GM12878 (cell line): ENCODE results near the gene POLR2F. TPM values are rescaled to one million over a fixed set of nuclear protein-coding genes. Genes with fewer than 3 reads are reported as not detected.

Experiments
- ATAC-seq: fragments of 200-7000 bp; cut with Tn5 transposase; 3 replicates; pipeline ENCODE4 v1.9.1; 2020; ENCODE audit warnings: mild to moderate bottlenecking, moderate library complexity
- BruUV-seq: library from RNA; stranded (reverse); fragments of 400-500 nt; replicated peaks from 2 replicates; lab custom pipeline; 2021; lab: Mats Ljungman, UMichigan
- CTCF ChIA-PET: fragments of 300-600 bp; sonication (Branson Sonifier 250); formaldehyde crosslinking; extraction: SDS; loops from one replicate; lab custom pipeline; 2021; ENCODE audit warnings: inconsistent platforms; lab: Yijun Ruan, JAX
- POLR2A ChIA-PET: fragments of 350-600 bp; formaldehyde crosslinking; extraction: SDS; loops from one replicate; lab custom pipeline; 2021; ENCODE audit warnings: inconsistent platforms; lab: Charles Lee
- RAD21 ChIA-PET: fragments of 300-600 bp; sonication (Branson Sonifier 250); formaldehyde crosslinking; loops from one replicate; lab custom pipeline; 2023; ENCODE audit warnings: antibody characterized with exemption; ENCODE audit not compliant: unreplicated experiment; lab: Charles Lee
- SMC1A ChIA-PET: fragments of 300-600 bp; sonication (Branson Sonifier 250); formaldehyde crosslinking; loops from one replicate; lab custom pipeline; 2023; ENCODE audit not compliant: unreplicated experiment, uncharacterized antibody; lab: Charles Lee
- DNase-seq: peaks from one replicate; pipeline ENCODE4 v3.0.0-alpha.2; 2011; ENCODE audit warnings: low read depth, low spot score
- FAIRE-seq: peaks from 3 replicates; lab custom pipeline; 2011; peaks lifted over from hg19 to GRCh38; lab: Jason Lieb, UNC
- H2AFZ ChIP-seq: 2 replicates; pipeline ENCODE4 v1.6.0; 2011; ENCODE audit warnings: low read depth, low read length, control low read depth; ENCODE audit not compliant: control insufficient read depth
- H3K27ac ChIP-seq: 2 replicates; pipeline ENCODE4 v1.5.1; 2011; ENCODE audit warnings: control low read depth; ENCODE audit not compliant: control insufficient read depth, insufficient read depth
- H3K27me3 ChIP-seq, 2 experiments: replicated peaks in 1 of 2; 2 replicates each; pipeline versions ENCODE4 v1.6.0 to v1.6.1; 2011; ENCODE audit warnings: low read length in 1 of 2; ENCODE audit not compliant: control insufficient read depth in 2 of 2, insufficient read depth in 2 of 2
- H3K36me3 ChIP-seq, 2 experiments: 2 replicates each; pipeline ENCODE4 v1.5.1; 2011; ENCODE audit warnings: low read length in 1 of 2; ENCODE audit not compliant: control insufficient read depth in 2 of 2, insufficient read depth in 2 of 2
- H3K4me1 ChIP-seq: 2 replicates; pipeline ENCODE4 v1.6.1; 2011; ENCODE audit warnings: mild to moderate bottlenecking, low read length, moderate library complexity, mixed read lengths; ENCODE audit not compliant: control insufficient read depth, insufficient read depth
- H3K4me2 ChIP-seq: 2 replicates; pipeline ENCODE4 v1.6.0; 2011; ENCODE audit warnings: control low read depth; ENCODE audit not compliant: control insufficient read depth, insufficient read depth
- H3K4me3 ChIP-seq: fragments of 200-600 bp; sonication (generic); 2 replicates; pipeline ENCODE4 v1.5.1; 2016
- H3K79me2 ChIP-seq: 2 replicates; pipeline ENCODE4 v1.6.0; 2011; ENCODE audit warnings: low read length; ENCODE audit not compliant: control insufficient read depth, insufficient read depth
- H3K9ac ChIP-seq: 2 replicates; pipeline ENCODE4 v1.8.0; 2011; ENCODE audit warnings: low read length, control low read depth, mixed read lengths; ENCODE audit not compliant: control insufficient read depth, insufficient read depth
- H3K9me3 ChIP-seq: replicated peaks from 3 replicates; pipeline ENCODE4 v1.5.1; 2011; ENCODE audit warnings: mild to moderate bottlenecking, low read length; ENCODE audit not compliant: control insufficient read depth, insufficient read depth
- H4K20me1 ChIP-seq: 2 replicates; pipeline ENCODE4 v1.6.0; 2011; ENCODE audit not compliant: control insufficient read depth, insufficient read depth
- BACH1 ChIP-seq: fragments of 450-650 bp; IDR thresholded peaks from 2 replicates; pipeline ENCODE4 v1.6.1; 2017; ENCODE audit warnings: mild to moderate bottlenecking, borderline replicate concordance
- CBFB ChIP-seq: IDR thresholded peaks from 2 replicates; pipeline ENCODE4 v1.6.1; 2016; ENCODE audit warnings: antibody characterized with exemption, low read depth
- CEBPB ChIP-seq, 2 experiments: fragments of 150-350 bp in 1 of 2; IDR thresholded peaks; 2 replicates each; pipeline ENCODE4 v1.6.1; 2012 to 2014; ENCODE audit warnings: low read depth in 2 of 2, low read length in 2 of 2, borderline replicate concordance in 1 of 2, inconsistent platforms in 1 of 2
- CHD1 ChIP-seq: IDR thresholded peaks from 2 replicates; pipeline ENCODE4 v1.6.1; 2012; ENCODE audit warnings: low read depth, low read length, improper control_type of control experiment
- EGR1 ChIP-seq, 2 experiments: IDR thresholded peaks; 1 replicate in 1 of 2; 2 replicates in 1 of 2; pipeline ENCODE4 v1.6.1; 2011 to 2012; ENCODE audit warnings: low read depth in 2 of 2, low read length in 2 of 2, borderline replicate concordance in 1 of 2, mild to moderate bottlenecking in 1 of 2, moderate library complexity in 1 of 2
- JUND ChIP-seq: IDR thresholded peaks from 2 replicates; pipeline ENCODE4 v1.6.1; 2012; ENCODE audit warnings: low read depth, mild to moderate bottlenecking, low read length, improper control_type of control experiment, moderate library complexity
- LARP7 ChIP-seq: fragments of 450-650 bp; IDR thresholded peaks from 2 replicates; pipeline ENCODE4 v1.6.1; 2017; ENCODE audit warnings: mild to moderate bottlenecking
- NFYB ChIP-seq: IDR thresholded peaks from 2 replicates; pipeline ENCODE4 v1.6.1; 2011; ENCODE audit warnings: low read depth, mild to moderate bottlenecking, low read length, improper control_type of control experiment, moderate library complexity; ENCODE audit not compliant: insufficient read depth
- PBX3 ChIP-seq: IDR thresholded peaks from 2 replicates; pipeline ENCODE4 v1.6.1; 2011; ENCODE audit warnings: mild to moderate bottlenecking, low read depth, low read length, moderate library complexity; ENCODE audit not compliant: insufficient replicate concordance
- PML ChIP-seq: IDR thresholded peaks from 2 replicates; pipeline ENCODE4 v1.6.1; 2012; ENCODE audit warnings: low read length, inconsistent platforms
- POLR2AphosphoS2 ChIP-seq: IDR thresholded peaks from 2 replicates; pipeline ENCODE4 v1.6.1; 2011; ENCODE audit warnings: low read depth, mild to moderate bottlenecking, low read length, improper control_type of control experiment, moderate library complexity
- RELB ChIP-seq: fragments of 450-650 bp; IDR thresholded peaks from 2 replicates; pipeline ENCODE4 v1.6.1; 2017; ENCODE audit warnings: low read depth, mild to moderate bottlenecking, moderate library complexity
- SMAD1 ChIP-seq: fragments of 450-650 bp; IDR thresholded peaks from 2 replicates; pipeline ENCODE4 v1.6.1; 2018; ENCODE audit warnings: mild to moderate bottlenecking, low read depth; ENCODE audit not compliant: partially characterized antibody
- SREBF1 ChIP-seq: IDR thresholded peaks from 2 replicates; pipeline ENCODE4 v1.6.1; 2012; ENCODE audit warnings: mild to moderate bottlenecking, low read length
- ZNF207 ChIP-seq: fragments of 450-650 bp; IDR thresholded peaks from 2 replicates; pipeline ENCODE4 v1.6.1; 2014; ENCODE audit warnings: antibody characterized with exemption, mild to moderate bottlenecking, borderline replicate concordance
- ZNF274 ChIP-seq: IDR thresholded peaks from one replicate; pipeline ENCODE4 v1.8.0; 2011; ENCODE audit not compliant: insufficient read length, insufficient read depth
- ZNF622 ChIP-seq: fragments of 450-650 bp; IDR thresholded peaks from 2 replicates; pipeline ENCODE4 v1.6.1; 2017; ENCODE audit warnings: mild to moderate bottlenecking, inconsistent platforms
- WGBS: methylation state at CpG from one replicate; pipeline ENCODE4 v1.1.6; 2016; ENCODE audit warnings: low lambda C conversion rate; ENCODE audit not compliant: insufficient replicate concordance, insufficient coverage; ENCODE audit errors: missing lambda C conversion rate; 5-methylcytosine and 5-hydroxymethylcytosine counted together
- in situ Hi-C: fragments of 300-500 bp; cut with MboI; formaldehyde crosslinking; loops from 9 replicates; pipeline ENCODE4 v1.14.3; 2018; ENCODE audit warnings: mixed read lengths
- intact Hi-C: fragments of 100-400 bp; cut with micrococcal nuclease; formaldehyde crosslinking; loops from one replicate; pipeline ENCODE4 v1.14.2; 2022; ENCODE audit not compliant: unreplicated experiment
- polyA plus RNA-seq, 11 experiments: library from polyadenylated mRNA; depleted of rRNA in 4 of 11; unstranded in 6 of 11; stranded (reverse) in 5 of 11; fragments of >200 nt; fragmentation: Nextera tagmentation in 4 of 11; fragmentation: Illumina TruSeq in 1 of 11; extraction: Ambion mirVana in 4 of 11; extraction: Trizol in 1 of 11; gene quantifications; 1 replicate in 1 of 11; 2 replicates in 10 of 11; pipeline versions ENCODE4 v1.2.1 to v1.2.3, GENCODE V29; 2011 to 2016; ENCODE audit warnings: inconsistent platforms in 2 of 11, missing spikeins in 2 of 11, low read depth in 1 of 11
- total RNA-seq, 4 experiments: library from RNA; depleted of rRNA in 3 of 4; stranded (reverse); fragments of >200 nt in 3 of 4; fragmentation: Illumina TruSeq in 1 of 4; extraction: Trizol in 1 of 4; gene quantifications; 2 replicates each; pipeline versions ENCODE4 v1.2.1 to v1.2.3, GENCODE V29; 2013 to 2021
- TF ChIP-seq, protein P1 (sequence below): fragments of 450-650 bp; IDR thresholded peaks from 2 replicates; pipeline ENCODE4 v1.6.1; 2017; ENCODE audit warnings: mild to moderate bottlenecking, moderate library complexity

Gene POLR2F
- total and polyA plus RNA-seq, 10 of the 15 experiments (the other 5 are each of a cell fraction or from before 2014, with no cell fraction given) = 71.9 to 218 (median 100.0) TPM

- Histone ChIP-seq H2AFZ (no peak overlapping the region), H4K20me1 (no peaks in the 10 kb centered on the region), H3K79me2 (no peaks in the 10 kb centered on the region), H3K4me3 (no peak overlapping the region), H3K4me1 (peaks cover 10% of the 10 kb centered on the region), H3K9ac (no peak overlapping the region), H3K36me3 (peaks cover 0 to 6% of the 10 kb centered on the region in 2 experiments; a peak in 3 of 4 replicates), H3K27ac (no peak overlapping the region), H3K27me3 (no peaks in the 10 kb centered on the region), H3K4me2 (no peak overlapping the region), H3K9me3 (no peaks in the 10 kb centered on the region)
- FAIRE-seq = no peak
- ChIA-PET CTCF (interaction anchor here (0.8 to 3.3 kb wide), 10 partner anchors 20 to 123 kb away, joined by 3 to 13 read pairs (median 4); partner anchors contain the start of gene MICALL1), RAD21 (interaction anchor here (1.0 kb wide), 1 partner anchor 114 kb away, joined by 3 read pairs; no protein-coding TSS in a partner anchor), SMC1A (interaction anchor here (0.8 to 1.0 kb wide), 2 partner anchors 34 to 75 kb away, joined by 3 to 4 read pairs; no protein-coding TSS in a partner anchor), POLR2A (no interaction called here)
- ATAC-seq = no peak
- intact Hi-C loops = loop anchor here (5.0 to 10.0 kb wide), 3 partner anchors 45 to 397 kb away; no protein-coding TSS in a partner anchor
- WGBS = 47% methylated on average over 6 of the region's 6 CpGs
- DNase-seq = no peak
- no TSS peak for BruUV-seq
- in situ Hi-C loops = no loop called here
- TF ChIP-seq SREBF1 (no peak), ZNF207 (no peak), POLR2AphosphoS2 (no peak), JUND (no peak), EGR1 (IDR thresholded peaks at IDR 0.05; ENCODE audit: borderline replicate concordance in 1 of 2, low read depth in 2 of 2, low read length in 2 of 2) (no peak), ZNF274 (no peak), SMAD1 (no peak), CBFB (no peak), CEBPB (IDR thresholded peaks at IDR 0.05; ENCODE audit: borderline replicate concordance in 1 of 2, low read depth in 2 of 2, low read length in 2 of 2) (no peak), LARP7 (no peak), RELB (no peak), CHD1 (no peak), NFYB (no peak), PBX3 (no peak), PML (no peak), BACH1 (no peak), ZNF622 (no peak)
- TF ChIP-seq, protein P1, sequence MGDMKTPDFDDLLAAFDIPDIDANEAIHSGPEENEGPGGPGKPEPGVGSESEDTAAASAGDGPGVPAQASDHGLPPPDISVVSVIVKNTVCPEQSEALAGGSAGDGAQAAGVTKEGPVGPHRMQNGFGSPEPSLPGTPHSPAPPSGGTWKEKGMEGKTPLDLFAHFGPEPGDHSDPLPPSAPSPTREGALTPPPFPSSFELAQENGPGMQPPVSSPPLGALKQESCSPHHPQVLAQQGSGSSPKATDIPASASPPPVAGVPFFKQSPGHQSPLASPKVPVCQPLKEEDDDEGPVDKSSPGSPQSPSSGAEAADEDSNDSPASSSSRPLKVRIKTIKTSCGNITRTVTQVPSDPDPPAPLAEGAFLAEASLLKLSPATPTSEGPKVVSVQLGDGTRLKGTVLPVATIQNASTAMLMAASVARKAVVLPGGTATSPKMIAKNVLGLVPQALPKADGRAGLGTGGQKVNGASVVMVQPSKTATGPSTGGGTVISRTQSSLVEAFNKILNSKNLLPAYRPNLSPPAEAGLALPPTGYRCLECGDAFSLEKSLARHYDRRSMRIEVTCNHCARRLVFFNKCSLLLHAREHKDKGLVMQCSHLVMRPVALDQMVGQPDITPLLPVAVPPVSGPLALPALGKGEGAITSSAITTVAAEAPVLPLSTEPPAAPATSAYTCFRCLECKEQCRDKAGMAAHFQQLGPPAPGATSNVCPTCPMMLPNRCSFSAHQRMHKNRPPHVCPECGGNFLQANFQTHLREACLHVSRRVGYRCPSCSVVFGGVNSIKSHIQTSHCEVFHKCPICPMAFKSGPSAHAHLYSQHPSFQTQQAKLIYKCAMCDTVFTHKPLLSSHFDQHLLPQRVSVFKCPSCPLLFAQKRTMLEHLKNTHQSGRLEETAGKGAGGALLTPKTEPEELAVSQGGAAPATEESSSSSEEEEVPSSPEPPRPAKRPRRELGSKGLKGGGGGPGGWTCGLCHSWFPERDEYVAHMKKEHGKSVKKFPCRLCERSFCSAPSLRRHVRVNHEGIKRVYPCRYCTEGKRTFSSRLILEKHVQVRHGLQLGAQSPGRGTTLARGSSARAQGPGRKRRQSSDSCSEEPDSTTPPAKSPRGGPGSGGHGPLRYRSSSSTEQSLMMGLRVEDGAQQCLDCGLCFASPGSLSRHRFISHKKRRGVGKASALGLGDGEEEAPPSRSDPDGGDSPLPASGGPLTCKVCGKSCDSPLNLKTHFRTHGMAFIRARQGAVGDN = no peak
Measured at GRCh38 chr22:37931893-37932389, 21.6 kb upstream of the POLR2F start.
